GM12878 (cell line): ENCODE measurements around the gene SLC13A4. TPM values are rescaled to one million over a fixed set of nuclear protein-coding genes. Genes with fewer than 3 reads are reported as not detected.

Experiments
- ATAC-seq: fragments of 200-7000 bp; cut with Tn5 transposase; 3 replicates; pipeline ENCODE4 v1.9.1; 2020; ENCODE audit warnings: mild to moderate bottlenecking, moderate library complexity
- BruUV-seq: library from RNA; stranded (reverse); fragments of 400-500 nt; replicated peaks from 2 replicates; lab custom pipeline; 2021; lab: Mats Ljungman, UMichigan
- CTCF ChIA-PET: fragments of 300-600 bp; sonication (Branson Sonifier 250); formaldehyde crosslinking; extraction: SDS; loops from one replicate; lab custom pipeline; 2021; ENCODE audit warnings: inconsistent platforms; lab: Yijun Ruan, JAX
- POLR2A ChIA-PET: fragments of 350-600 bp; formaldehyde crosslinking; extraction: SDS; loops from one replicate; lab custom pipeline; 2021; ENCODE audit warnings: inconsistent platforms; lab: Charles Lee
- RAD21 ChIA-PET: fragments of 300-600 bp; sonication (Branson Sonifier 250); formaldehyde crosslinking; loops from one replicate; lab custom pipeline; 2023; ENCODE audit warnings: antibody characterized with exemption; ENCODE audit not compliant: unreplicated experiment; lab: Charles Lee
- SMC1A ChIA-PET: fragments of 300-600 bp; sonication (Branson Sonifier 250); formaldehyde crosslinking; loops from one replicate; lab custom pipeline; 2023; ENCODE audit not compliant: unreplicated experiment, uncharacterized antibody; lab: Charles Lee
- DNase-seq: peaks from one replicate; pipeline ENCODE4 v3.0.0-alpha.2; 2011; ENCODE audit warnings: low read depth, low spot score
- FAIRE-seq: peaks from 3 replicates; lab custom pipeline; 2011; peaks lifted over from hg19 to GRCh38; lab: Jason Lieb, UNC
- H2AFZ ChIP-seq: 2 replicates; pipeline ENCODE4 v1.6.0; 2011; ENCODE audit warnings: low read depth, low read length, control low read depth; ENCODE audit not compliant: control insufficient read depth
- H3K27ac ChIP-seq: 2 replicates; pipeline ENCODE4 v1.5.1; 2011; ENCODE audit warnings: control low read depth; ENCODE audit not compliant: control insufficient read depth, insufficient read depth
- H3K27me3 ChIP-seq, 2 experiments: replicated peaks in 1 of 2; 2 replicates each; pipeline versions ENCODE4 v1.6.0 to v1.6.1; 2011; ENCODE audit warnings: low read length in 1 of 2; ENCODE audit not compliant: control insufficient read depth in 2 of 2, insufficient read depth in 2 of 2
- H3K36me3 ChIP-seq, 2 experiments: 2 replicates each; pipeline ENCODE4 v1.5.1; 2011; ENCODE audit warnings: low read length in 1 of 2; ENCODE audit not compliant: control insufficient read depth in 2 of 2, insufficient read depth in 2 of 2
- H3K4me1 ChIP-seq: 2 replicates; pipeline ENCODE4 v1.6.1; 2011; ENCODE audit warnings: mild to moderate bottlenecking, low read length, moderate library complexity, mixed read lengths; ENCODE audit not compliant: control insufficient read depth, insufficient read depth
- H3K4me2 ChIP-seq: 2 replicates; pipeline ENCODE4 v1.6.0; 2011; ENCODE audit warnings: control low read depth; ENCODE audit not compliant: control insufficient read depth, insufficient read depth
- H3K4me3 ChIP-seq: fragments of 200-600 bp; sonication (generic); 2 replicates; pipeline ENCODE4 v1.5.1; 2016
- H3K79me2 ChIP-seq: 2 replicates; pipeline ENCODE4 v1.6.0; 2011; ENCODE audit warnings: low read length; ENCODE audit not compliant: control insufficient read depth, insufficient read depth
- H3K9ac ChIP-seq: 2 replicates; pipeline ENCODE4 v1.8.0; 2011; ENCODE audit warnings: low read length, control low read depth, mixed read lengths; ENCODE audit not compliant: control insufficient read depth, insufficient read depth
- H3K9me3 ChIP-seq: replicated peaks from 3 replicates; pipeline ENCODE4 v1.5.1; 2011; ENCODE audit warnings: mild to moderate bottlenecking, low read length; ENCODE audit not compliant: control insufficient read depth, insufficient read depth
- H4K20me1 ChIP-seq: 2 replicates; pipeline ENCODE4 v1.6.0; 2011; ENCODE audit not compliant: control insufficient read depth, insufficient read depth
- ATF2 ChIP-seq: IDR thresholded peaks from 2 replicates; pipeline ENCODE4 v1.6.1; 2012; ENCODE audit warnings: low read length, inconsistent platforms
- BCL11A ChIP-seq: IDR thresholded peaks from 2 replicates; pipeline ENCODE4 v1.6.1; 2011; ENCODE audit warnings: low read depth, low read length
- CHD2 ChIP-seq: IDR thresholded peaks from 2 replicates; pipeline ENCODE4 v1.6.1; 2011; ENCODE audit warnings: low read depth, low read length, improper control_type of control experiment, borderline replicate concordance
- ESRRA ChIP-seq: IDR thresholded peaks from 2 replicates; pipeline ENCODE4 v1.6.1; 2012; ENCODE audit warnings: mild to moderate bottlenecking, low read length, improper control_type of control experiment
- ETV6 ChIP-seq, 2 experiments: fragments of 450-650 bp in 1 of 2; IDR thresholded peaks in 1 of 2; conservative IDR thresholded peaks in 1 of 2; 2 replicates each; pipeline ENCODE4 v1.6.1; 2014; ENCODE audit warnings: antibody characterized with exemption in 1 of 2, borderline replicate concordance in 1 of 2, low read depth in 1 of 2, mild to moderate bottlenecking in 1 of 2, moderate library complexity in 1 of 2
- HCFC1 ChIP-seq: fragments of 150-350 bp; IDR thresholded peaks from 2 replicates; pipeline ENCODE4 v1.6.1; 2014; ENCODE audit warnings: low read length
- KAT2A ChIP-seq: conservative IDR thresholded peaks from 2 replicates; pipeline ENCODE4 v1.6.1; 2011; ENCODE audit warnings: low read depth, low read length; ENCODE audit not compliant: control insufficient read depth
- LARP7 ChIP-seq: fragments of 450-650 bp; IDR thresholded peaks from 2 replicates; pipeline ENCODE4 v1.6.1; 2017; ENCODE audit warnings: mild to moderate bottlenecking
- MAX ChIP-seq: IDR thresholded peaks from 2 replicates; pipeline ENCODE4 v1.6.1; 2012; ENCODE audit warnings: low read depth, low read length, improper control_type of control experiment
- NFXL1 ChIP-seq: fragments of 450-650 bp; IDR thresholded peaks from 2 replicates; pipeline ENCODE4 v1.6.1; 2017; ENCODE audit warnings: antibody characterized with exemption, mild to moderate bottlenecking, borderline replicate concordance
- POLR2AphosphoS2 ChIP-seq: IDR thresholded peaks from 2 replicates; pipeline ENCODE4 v1.6.1; 2011; ENCODE audit warnings: low read depth, mild to moderate bottlenecking, low read length, improper control_type of control experiment, moderate library complexity
- POLR2AphosphoS5 ChIP-seq: IDR thresholded peaks from 2 replicates; pipeline ENCODE4 v1.6.1; 2011; ENCODE audit warnings: mild to moderate bottlenecking, low read length, inconsistent platforms
- RUNX3 ChIP-seq: IDR thresholded peaks from 2 replicates; pipeline ENCODE4 v1.6.1; 2012; ENCODE audit warnings: low read length, inconsistent platforms
- SUZ12 ChIP-seq: fragments of 200-600 bp; sonication (generic); IDR thresholded peaks from one replicate; pipeline ENCODE4 v1.6.1; 2018; ENCODE audit warnings: antibody characterized with exemption, mild to moderate bottlenecking; ENCODE audit not compliant: unreplicated experiment
- YBX1 ChIP-seq: fragments of 450-650 bp; IDR thresholded peaks from 2 replicates; pipeline ENCODE4 v1.6.1; 2016; ENCODE audit warnings: antibody characterized with exemption
- ZBTB33 ChIP-seq: fragments of 450-650 bp; IDR thresholded peaks from 2 replicates; pipeline ENCODE4 v1.6.1; 2017; ENCODE audit warnings: mild to moderate bottlenecking
- ZZZ3 ChIP-seq: IDR thresholded peaks from 2 replicates; pipeline ENCODE4 v1.6.1; 2011; ENCODE audit warnings: low read depth; ENCODE audit not compliant: control insufficient read depth, insufficient read length
- WGBS: methylation state at CpG from one replicate; pipeline ENCODE4 v1.1.6; 2016; ENCODE audit warnings: low lambda C conversion rate; ENCODE audit not compliant: insufficient replicate concordance, insufficient coverage; ENCODE audit errors: missing lambda C conversion rate; 5-methylcytosine and 5-hydroxymethylcytosine counted together
- in situ Hi-C: fragments of 300-500 bp; cut with MboI; formaldehyde crosslinking; loops from 9 replicates; pipeline ENCODE4 v1.14.3; 2018; ENCODE audit warnings: mixed read lengths
- intact Hi-C: fragments of 100-400 bp; cut with micrococcal nuclease; formaldehyde crosslinking; loops from one replicate; pipeline ENCODE4 v1.14.2; 2022; ENCODE audit not compliant: unreplicated experiment
- polyA plus RNA-seq, 11 experiments: library from polyadenylated mRNA; depleted of rRNA in 4 of 11; unstranded in 6 of 11; stranded (reverse) in 5 of 11; fragments of >200 nt; fragmentation: Nextera tagmentation in 4 of 11; fragmentation: Illumina TruSeq in 1 of 11; extraction: Ambion mirVana in 4 of 11; extraction: Trizol in 1 of 11; gene quantifications; 1 replicate in 1 of 11; 2 replicates in 10 of 11; pipeline versions ENCODE4 v1.2.1 to v1.2.3, GENCODE V29; 2011 to 2016; ENCODE audit warnings: inconsistent platforms in 2 of 11, missing spikeins in 2 of 11, low read depth in 1 of 11
- total RNA-seq, 4 experiments: library from RNA; depleted of rRNA in 3 of 4; stranded (reverse); fragments of >200 nt in 3 of 4; fragmentation: Illumina TruSeq in 1 of 4; extraction: Trizol in 1 of 4; gene quantifications; 2 replicates each; pipeline versions ENCODE4 v1.2.1 to v1.2.3, GENCODE V29; 2013 to 2021

Gene SLC13A4
- total and polyA plus RNA-seq, 10 of the 15 experiments (the other 5 are each of a cell fraction or from before 2014, with no cell fraction given): 0.14 to 0.23 (median 0.20) TPM; not detected in 7

GRCh38 chr7:135687466-135687865 lies 40.5 kb downstream of the SLC13A4 start:
- ChIA-PET POLR2A (no interaction called here), RAD21 (no interaction called here), CTCF (interaction anchor here (0.9 to 7.3 kb wide), 2 partner anchors 14 to 24 kb away, joined by 6 to 55 read pairs; no protein-coding TSS in a partner anchor), SMC1A (no interaction called here)
- 0% methylated on average over 1 of the region's 1 CpG for WGBS
- Histone ChIP-seq H3K27ac (no peak overlapping the region), H3K36me3 (no peaks in the 10 kb centered on the region; a peak in 1 of 4 replicates), H3K9me3 (no peaks in the 10 kb centered on the region), H3K79me2 (no peaks in the 10 kb centered on the region), H4K20me1 (no peaks in the 10 kb centered on the region), H3K27me3 (no peaks in the 10 kb centered on the region), H3K4me2 (no peak overlapping the region), H2AFZ (no peak overlapping the region), H3K4me1 (no peaks in the 10 kb centered on the region), H3K9ac (no peak overlapping the region), H3K4me3 (no peak overlapping the region)
- FAIRE-seq (no peak), DNase-seq (no peak), ATAC-seq (no peak)
- no TSS peak for BruUV-seq
- intact Hi-C loops (no loop called here), in situ Hi-C loops (no loop called here)
- TF ChIP-seq ESRRA (no peak), NFXL1 (no peak), HCFC1 (no peak), ZZZ3 (no peak), ZBTB33 (no peak), YBX1 (no peak), POLR2AphosphoS5 (no peak), BCL11A (no peak), SUZ12 (no peak), ETV6 (conservative IDR thresholded peaks at IDR 0.05 in 1 of 2, IDR thresholded peaks at IDR 0.05 in 1 of 2; ENCODE audit: borderline replicate concordance in 1 of 2, low read depth in 1 of 2) (no peak), KAT2A (no peak), MAX (no peak), ATF2 (no peak), LARP7 (no peak), CHD2 (no peak), RUNX3 (no peak), POLR2AphosphoS2 (no peak)
